ENCODE measurements around the gene CCDC60.

Gene CCDC60

GRCh38 chr12:119373001-119373400, 38.5 kb downstream of the CCDC60 start:
- H3K27ac ChIP-seq = no peak overlapping the region
- H3K4me3 ChIP-seq = no peak overlapping the region
- DNase-seq (ENCODE audit: low spot score) = no peak
- no peak for TF ChIP-seq CTCF (IDR thresholded peaks at IDR 0.05)

GRCh38 chr12:119373666-119374065, 39.1 kb downstream of the CCDC60 start:
- Histone ChIP-seq H3K27ac (no peak overlapping the region), H3K4me3 (no peak overlapping the region)
- no peak for TF ChIP-seq CTCF (IDR thresholded peaks at IDR 0.05)
- no peak for DNase-seq (ENCODE audit: low spot score)

- no peak overlapping the region for H3K4me3 ChIP-seq
- DNase-seq (ENCODE audit: low spot score) = no peak
- no peak for TF ChIP-seq CTCF (IDR thresholded peaks at IDR 0.05)
- no peak overlapping the region for H3K27ac ChIP-seq
Observed at GRCh38 chr12:119374635-119375034, 40.1 kb downstream of the CCDC60 start.

GRCh38 chr12:119375075-119375882, 40.8 kb downstream of the CCDC60 start:
- H3K27ac ChIP-seq = no peak overlapping the region
- H3K4me3 ChIP-seq = no peak overlapping the region
- no peak for TF ChIP-seq CTCF (IDR thresholded peaks at IDR 0.05)
- DNase-seq (ENCODE audit: low spot score) = no peak

GRCh38 chr12:119375883-119376190, 41.3 kb downstream of the CCDC60 start:
- Histone ChIP-seq H3K4me3 (no peak overlapping the region), H3K27ac (no peak overlapping the region)
- no peak for DNase-seq (ENCODE audit: low spot score)
- no peak for TF ChIP-seq CTCF (IDR thresholded peaks at IDR 0.05)

- DNase-seq (ENCODE audit: low spot score) = no peak
- no peak overlapping the region for H3K4me3 ChIP-seq
- no peak overlapping the region for H3K27ac ChIP-seq
- TF ChIP-seq CTCF (IDR thresholded peaks at IDR 0.05) = no peak
Observed at GRCh38 chr12:119378903-119379302, 44.4 kb downstream of the CCDC60 start.

- Histone ChIP-seq H3K4me3 (no peak overlapping the region), H3K27ac (no peak overlapping the region)
- no peak for DNase-seq (ENCODE audit: low spot score)
- no peak for TF ChIP-seq CTCF (IDR thresholded peaks at IDR 0.05)
Observed at GRCh38 chr12:119381471-119382235, 47.1 kb downstream of the CCDC60 start.

Data from coronary artery (tissue), 2 donors.